K562 (cell line): Measurements from ENCODE around the gene ELAVL3. TPM values are rescaled to one million over a fixed set of nuclear protein-coding genes. Genes with fewer than 3 reads are reported as not detected.

Experiments used
- BRCA1 ChIP-seq, 2 experiments: fragments of 450-650 bp in 1 of 2; sonication (generic) in 1 of 2; formaldehyde crosslinking in 1 of 2; IDR thresholded peaks; 2 replicates each; pipeline versions ENCODE4 v1.5.0 to v1.6.1; 2017 to 2020; ENCODE audit warnings: mild to moderate bottlenecking in 1 of 2, missing genetic modification reagents in 1 of 2
- CCNT2 ChIP-seq: IDR thresholded peaks from 2 replicates; pipeline ENCODE4 v1.6.1; 2011; ENCODE audit warnings: borderline replicate concordance, low read depth, mild to moderate bottlenecking, moderate library complexity, mixed read lengths, low read length; ENCODE audit not compliant: insufficient read length; ENCODE audit errors: extremely low read depth
- CXXC5 ChIP-seq: fragments of 250-450 bp; sonication (Bioruptor Pico); IDR thresholded peaks from 2 replicates; pipeline ENCODE4 v1.8.0; 2022; ENCODE audit warnings: inconsistent platforms, mild to moderate bottlenecking, moderate library complexity
- DACH1 ChIP-seq: fragments of 450-650 bp; IDR thresholded peaks from 2 replicates; pipeline ENCODE4 v1.6.1; 2018; ENCODE audit not compliant: partially characterized antibody
- EP400 ChIP-seq: fragments of 450-650 bp; IDR thresholded peaks from 2 replicates; pipeline ENCODE4 v1.6.1; 2017; ENCODE audit warnings: antibody characterized with exemption, mild to moderate bottlenecking, moderate library complexity
- GTF2A2 ChIP-seq: IDR thresholded peaks from 2 replicates; pipeline ENCODE4 v1.6.1; 2016; ENCODE audit warnings: mild to moderate bottlenecking, missing genetic modification characterization, missing compliant biosample characterization
- HDAC2 ChIP-seq: fragments of 450-650 bp; IDR thresholded peaks from 2 replicates; pipeline ENCODE4 v1.6.1; 2016; ENCODE audit warnings: mild to moderate bottlenecking
- HDAC6 ChIP-seq: IDR thresholded peaks from 2 replicates; pipeline ENCODE4 v1.6.1; 2012; ENCODE audit warnings: low read depth, mild to moderate bottlenecking, control low read depth, inconsistent platforms, low read length, moderate library complexity
- HNRNPL ChIP-seq: fragments of 200-400 bp; formaldehyde crosslinking; IDR thresholded peaks from 2 replicates; pipeline ENCODE4 v1.6.1; 2017; ENCODE audit warnings: low read depth, mild to moderate bottlenecking, low read length
- IFI16 ChIP-seq: fragments of 250-450 bp; sonication (Bioruptor Pico); IDR thresholded peaks from 2 replicates; pipeline ENCODE4 v2.1.2; 2022; ENCODE audit warnings: mild to moderate bottlenecking, inconsistent platforms
- KDM2B ChIP-seq: fragments of 250-450 bp; sonication (Bioruptor Pico); IDR thresholded peaks from 2 replicates; pipeline ENCODE4 v1.8.0; 2021; ENCODE audit warnings: mild to moderate bottlenecking, moderate library complexity
- MED1 ChIP-seq: sonication (generic); formaldehyde crosslinking; IDR thresholded peaks from 2 replicates; pipeline ENCODE4 v1.8.1; 2023; ENCODE audit warnings: missing genetic modification reagents, borderline replicate concordance
- MEIS2 ChIP-seq: fragments of 450-650 bp; IDR thresholded peaks from 2 replicates; pipeline ENCODE4 v1.6.1; 2014; ENCODE audit warnings: mild to moderate bottlenecking; ENCODE audit not compliant: partially characterized antibody
- NFIC ChIP-seq: fragments of 450-650 bp; IDR thresholded peaks from 2 replicates; pipeline ENCODE4 v1.6.1; 2017; ENCODE audit warnings: mild to moderate bottlenecking, inconsistent platforms
- NR4A1 ChIP-seq, 2 experiments: fragments of 250-450 bp in 1 of 2; fragments of 450-650 bp in 1 of 2; sonication (Bioruptor Pico) in 1 of 2; IDR thresholded peaks; 2 replicates each; pipeline versions ENCODE4 v1.4.0 to v1.6.1; 2016 to 2020; ENCODE audit warnings: mild to moderate bottlenecking in 2 of 2, missing compliant biosample characterization in 1 of 2, missing genetic modification characterization in 1 of 2, moderate library complexity in 1 of 2
- PHF8 ChIP-seq: fragments of 200-600 bp; sonication (generic); IDR thresholded peaks from 2 replicates; pipeline ENCODE4 v1.6.1; 2012; ENCODE audit warnings: mixed run types, mild to moderate bottlenecking, inconsistent platforms, low read length, moderate library complexity, borderline replicate concordance
- PYGO2 ChIP-seq: fragments of 450-650 bp; IDR thresholded peaks from 2 replicates; pipeline ENCODE4 v1.6.1; 2016; ENCODE audit warnings: mild to moderate bottlenecking, missing genetic modification characterization, moderate library complexity, missing compliant biosample characterization
- SAFB2 ChIP-seq: fragments of 200-400 bp; formaldehyde crosslinking; IDR thresholded peaks from 2 replicates; pipeline ENCODE4 v1.6.1; 2018; ENCODE audit warnings: borderline replicate concordance, low read length, low read depth, moderate library complexity; ENCODE audit not compliant: severe bottlenecking
- SLC30A9 ChIP-seq: fragments of 250-450 bp; sonication (Bioruptor Pico); IDR thresholded peaks from 2 replicates; pipeline ENCODE4 v1.8.0; 2022; ENCODE audit warnings: mild to moderate bottlenecking, moderate library complexity
- SMAD3 ChIP-seq: fragments of 450-650 bp; formaldehyde crosslinking; conservative IDR thresholded peaks from 2 replicates; pipeline ENCODE4 v1.4.0; 2020; ENCODE audit warnings: mild to moderate bottlenecking
- SMARCB1 ChIP-seq: IDR thresholded peaks from 2 replicates; pipeline ENCODE4 v1.6.1; 2011; ENCODE audit warnings: improper control_type of control experiment, low read depth; ENCODE audit not compliant: insufficient read length
- SOX6 ChIP-seq: fragments of 450-650 bp; IDR thresholded peaks from 2 replicates; pipeline ENCODE4 v1.6.1; 2014; ENCODE audit warnings: mild to moderate bottlenecking
- TOE1 ChIP-seq, 2 experiments: fragments of 450-650 bp in 1 of 2; sonication (generic) in 1 of 2; formaldehyde crosslinking in 1 of 2; IDR thresholded peaks; 2 replicates each; pipeline versions ENCODE4 v1.7.1 to v1.8.0; 2016 to 2022; ENCODE audit warnings: borderline replicate concordance in 2 of 2, mild to moderate bottlenecking in 2 of 2, antibody characterized with exemption in 1 of 2, inconsistent platforms in 1 of 2, low read depth in 1 of 2, missing genetic modification reagents in 1 of 2, moderate library complexity in 1 of 2
- TRIM24 ChIP-seq, 2 experiments: fragments of 450-650 bp; IDR thresholded peaks; 2 replicates each; pipeline ENCODE4 v1.6.1; 2016
- ZNF143 ChIP-seq: sonication (generic); formaldehyde crosslinking; IDR thresholded peaks from 2 replicates; pipeline ENCODE4 v1.9.0; 2022; ENCODE audit warnings: mild to moderate bottlenecking, missing genetic modification reagents
- ZNF76 ChIP-seq: fragments of 250-450 bp; sonication (Bioruptor Pico); IDR thresholded peaks from 2 replicates; pipeline ENCODE4 v1.4.0; 2020; ENCODE audit warnings: mild to moderate bottlenecking, moderate library complexity, borderline replicate concordance
- ZZZ3 ChIP-seq: fragments of 450-650 bp; IDR thresholded peaks from 2 replicates; pipeline ENCODE4 v1.6.1; 2016; ENCODE audit warnings: antibody characterized with exemption, mild to moderate bottlenecking, moderate library complexity
- polyA plus RNA-seq, 8 experiments: library from polyadenylated mRNA; depleted of rRNA in 4 of 8; stranded (reverse) in 5 of 8; unstranded in 3 of 8; fragments of >200 nt; fragmentation: Nextera tagmentation in 2 of 8; fragmentation: Illumina TruSeq in 1 of 8; extraction: Ambion mirVana in 2 of 8; extraction: Trizol in 1 of 8; gene quantifications; 2 replicates each; pipeline versions ENCODE4 v1.2.1 to v1.2.3, GENCODE V29; 2011 to 2014; ENCODE audit warnings: inconsistent platforms in 1 of 8, missing spikeins in 1 of 8
- total RNA-seq, 7 experiments: library from RNA; depleted of rRNA in 6 of 7; stranded (reverse); fragments of >200 nt in 6 of 7; fragmentation: Illumina TruSeq in 2 of 7; extraction: Trizol in 2 of 7; gene quantifications; 2 replicates each; pipeline versions ENCODE4 v1.2.1 to v1.2.3, GENCODE V29; 2011 to 2021; ENCODE audit warnings: low replicate concordance in 1 of 7
- TF ChIP-seq, protein P1 (sequence below): fragments of 450-650 bp; IDR thresholded peaks from 2 replicates; pipeline ENCODE4 v1.6.1; 2016; ENCODE audit warnings: borderline replicate concordance

Gene ELAVL3
- total and polyA plus RNA-seq, 9 of the 15 experiments (the other 6 are each of a cell fraction or from before 2014, with no cell fraction given): not detected

DNA sequence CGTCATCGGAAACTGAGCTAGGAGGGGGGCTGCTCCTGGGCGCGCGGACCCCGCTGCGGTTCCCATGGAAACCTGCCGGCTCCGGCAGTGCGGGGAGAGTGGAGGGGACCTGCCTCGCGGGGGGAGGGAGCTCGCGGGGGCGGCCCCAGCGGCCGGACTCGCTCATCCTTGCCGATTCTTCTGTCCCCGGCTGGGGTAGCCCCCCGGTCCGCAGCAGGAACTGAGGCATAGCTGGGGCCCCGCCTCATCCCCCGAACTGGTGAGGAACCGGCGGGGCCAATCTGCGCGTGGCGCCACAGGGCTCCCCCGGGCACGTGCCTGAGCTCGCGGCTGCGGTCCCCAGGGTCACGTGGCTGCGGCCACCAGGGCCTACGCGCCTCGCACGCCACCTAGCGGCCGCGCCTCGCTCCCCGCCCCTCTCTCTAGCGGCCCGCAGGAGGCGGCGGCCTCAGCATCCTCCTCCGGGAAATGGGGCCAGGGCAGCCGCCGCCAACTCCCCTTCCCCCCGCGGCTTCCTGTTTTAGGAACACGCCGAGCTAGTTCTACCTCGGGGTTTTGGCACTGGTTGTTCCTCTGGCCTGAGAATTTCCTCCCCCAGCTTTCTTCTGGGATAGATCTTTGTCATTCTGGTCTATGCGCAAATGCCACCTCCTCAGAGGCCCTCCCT lies 1.7 kb upstream of the ELAVL3 start (continued):
- TF ChIP-seq SMARCB1 (no peak), GTF2A2 (tag) (no peak), NR4A1 (CRISPR knock-in tag; IDR thresholded peaks at IDR 0.05) (no peak), NR4A1 (tag; IDR thresholded peaks at IDR 0.05) (peak; percentile 67; the same call in 1 of the 2 replicates), ZNF143 (CRISPR knock-in tag) (peak; percentile 67), TOE1 (IDR thresholded peaks at IDR 0.05; ENCODE audit: borderline replicate concordance) (peak; percentile 90), TOE1 (CRISPR knock-in tag; IDR thresholded peaks at IDR 0.05; ENCODE audit: borderline replicate concordance, low read depth) (peak; percentile 97), SMAD3 (CRISPR knock-in tag) (0 out of 2 replicates have a peak, but pooled peaks have one; percentile 68), HNRNPL (0 out of 2 replicates have a peak, but pooled peaks have one; percentile 35), TRIM24 (IDR thresholded peaks at IDR 0.05) (peak in 1 of 2 experiments; percentile 54; a peak in 1 of 4 replicates), ZZZ3 (no peak), BRCA1 (IDR thresholded peaks at IDR 0.05) (no peak), BRCA1 (CRISPR knock-in tag; IDR thresholded peaks at IDR 0.05) (peak; percentile 14; the same call in 1 of the 2 replicates), MED1 (0 out of 2 replicates have a peak, but pooled peaks have one; percentile 77), MEIS2 (no peak), DACH1 (no peak), PYGO2 (tag) (no peak), CXXC5 (CRISPR knock-in tag) (peak; percentile 99), EP400 (peak; percentile 90), KDM2B (CRISPR knock-in tag) (peak; percentile 67; the same call in 1 of the 2 replicates), SLC30A9 (CRISPR knock-in tag) (0 out of 2 replicates have a peak, but pooled peaks have one; percentile 46), NFIC (peak; percentile 39; the same call in 1 of the 2 replicates), IFI16 (CRISPR knock-in tag) (no peak), ZNF76 (CRISPR knock-in tag) (no peak), HDAC2 (0 out of 2 replicates have a peak, but pooled peaks have one; percentile 34), SAFB2 (no peak), PHF8 (peak; percentile 41; the same call in 1 of the 2 replicates), SOX6 (peak; percentile 79), CCNT2 (peak; percentile 91), HDAC6 (no peak)
- TF ChIP-seq, protein P1, sequence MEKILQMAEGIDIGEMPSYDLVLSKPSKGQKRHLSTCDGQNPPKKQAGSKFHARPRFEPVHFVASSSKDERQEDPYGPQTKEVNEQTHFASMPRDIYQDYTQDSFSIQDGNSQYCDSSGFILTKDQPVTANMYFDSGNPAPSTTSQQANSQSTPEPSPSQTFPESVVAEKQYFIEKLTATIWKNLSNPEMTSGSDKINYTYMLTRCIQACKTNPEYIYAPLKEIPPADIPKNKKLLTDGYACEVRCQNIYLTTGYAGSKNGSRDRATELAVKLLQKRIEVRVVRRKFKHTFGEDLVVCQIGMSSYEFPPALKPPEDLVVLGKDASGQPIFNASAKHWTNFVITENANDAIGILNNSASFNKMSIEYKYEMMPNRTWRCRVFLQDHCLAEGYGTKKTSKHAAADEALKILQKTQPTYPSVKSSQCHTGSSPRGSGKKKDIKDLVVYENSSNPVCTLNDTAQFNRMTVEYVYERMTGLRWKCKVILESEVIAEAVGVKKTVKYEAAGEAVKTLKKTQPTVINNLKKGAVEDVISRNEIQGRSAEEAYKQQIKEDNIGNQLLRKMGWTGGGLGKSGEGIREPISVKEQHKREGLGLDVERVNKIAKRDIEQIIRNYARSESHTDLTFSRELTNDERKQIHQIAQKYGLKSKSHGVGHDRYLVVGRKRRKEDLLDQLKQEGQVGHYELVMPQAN: 0 out of 2 replicates have a peak, but pooled peaks have one; percentile 43
